GM12892 (cell line): ENCODE measurements around the gene USP46.

Source experiments
- POLR2A ChIP-seq: IDR thresholded peaks from 2 replicates; pipeline ENCODE4 v1.6.1; 2011; ENCODE audit warnings: low read depth, low read length, control low read depth
- POLR2AphosphoS5 ChIP-seq: IDR thresholded peaks from 2 replicates; pipeline ENCODE4 v1.6.1; 2011; ENCODE audit warnings: low read depth, low read length, control low read depth
- TAF1 ChIP-seq: IDR thresholded peaks from 2 replicates; pipeline ENCODE4 v1.6.1; 2011; ENCODE audit warnings: low read depth, mild to moderate bottlenecking, control low read depth, low read length, borderline replicate concordance

GRCh38 chr4:52604215-52604614, 54.9 kb downstream of the USP46 start:
- TF ChIP-seq POLR2AphosphoS5: no peak
- TF ChIP-seq POLR2A: no peak
- TF ChIP-seq TAF1: no peak
